ENCODE measurements around the gene C12orf76. TPM values are rescaled to one million over a fixed set of nuclear protein-coding genes. Genes with fewer than 3 reads are reported as not detected.

C12orf76 gene
- total and polyA plus RNA-seq, 10 of the 15 experiments (the other 5 are each of a cell fraction or from before 2014, with no cell fraction given) = 3.6 to 20.4 (median 10.7) TPM

DNA sequence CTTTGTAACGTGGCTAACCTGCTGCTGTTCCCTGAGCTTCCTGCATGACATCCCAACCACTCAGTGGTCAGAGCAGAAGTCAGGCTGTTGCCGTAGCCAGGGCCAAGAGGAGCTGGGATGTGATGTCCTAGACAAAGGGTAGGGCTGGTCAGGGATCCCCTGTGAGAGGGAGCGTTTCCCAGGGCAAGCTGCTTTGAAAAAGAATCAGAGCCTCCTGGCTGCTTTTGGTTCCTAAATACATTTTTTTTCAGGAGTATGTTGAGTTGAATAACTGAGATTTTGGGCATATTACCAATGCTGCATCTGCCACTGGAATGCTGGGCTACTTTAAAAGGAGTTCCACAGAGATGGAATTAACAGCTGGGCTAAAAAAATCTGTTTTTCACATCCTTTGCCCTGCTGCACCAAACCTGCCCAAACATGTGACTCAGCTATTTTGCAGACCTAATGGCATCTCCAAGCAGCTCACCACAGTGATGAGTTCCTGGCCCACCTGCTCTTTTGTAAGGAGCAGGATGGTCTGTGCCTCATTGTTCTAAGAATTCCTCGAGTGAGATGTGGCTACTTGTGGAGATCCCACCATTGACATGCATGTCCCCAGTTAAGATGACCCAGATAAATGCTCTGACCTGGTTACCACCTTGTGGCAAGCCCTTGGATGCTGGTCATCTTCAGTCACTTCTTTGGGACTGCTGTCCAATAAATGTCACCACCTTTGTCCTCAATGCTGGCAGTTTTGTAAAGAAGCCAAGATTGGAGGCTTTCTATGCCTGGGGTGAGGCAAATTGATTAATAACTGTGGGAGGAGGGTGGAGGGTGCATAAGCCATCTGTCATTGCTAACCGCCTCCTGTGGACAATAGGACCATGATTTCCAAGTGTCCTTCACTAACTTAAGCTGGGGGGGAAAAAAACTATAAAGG is 25.0 kb downstream of the C12orf76 start:
- 100% methylated on average over 5 of the region's 5 CpGs for WGBS (ENCODE audit: insufficient coverage, insufficient replicate concordance, low lambda C conversion rate, missing lambda C conversion rate)
- H3K4me1 ChIP-seq (ENCODE audit: control insufficient read depth, insufficient read depth, low read length) = no peaks in the 10 kb centered on the region
- no peak for FAIRE-seq
- ATAC-seq = no peak
- POLR2A ChIA-PET = interaction anchor here (0.6 to 1.5 kb wide), 3 partner anchors 10 to 128 kb away, joined by 3 to 4 read pairs (median 3); no protein-coding TSS in a partner anchor
- TF ChIP-seq RAD51 (IDR thresholded peaks at IDR 0.05) = no peak
- no peak for TF ChIP-seq YY1 (IDR thresholded peaks at IDR 0.05; ENCODE audit: low read depth, low read length)
- TF ChIP-seq ASH2L (IDR thresholded peaks at IDR 0.05; ENCODE audit: borderline replicate concordance, low read depth) = no peak
- TF ChIP-seq BRCA1 (IDR thresholded peaks at IDR 0.05; ENCODE audit: low read depth, low read length) = no peak
- no peak for TF ChIP-seq NR2F1 (conservative IDR thresholded peaks at IDR 0.05)
- TF ChIP-seq MTA3 (IDR thresholded peaks at IDR 0.05; ENCODE audit: borderline replicate concordance, low read length) = no peak
- H2AFZ ChIP-seq (ENCODE audit: control insufficient read depth, low read depth, low read length) = no peak overlapping the region
- H3K36me3 ChIP-seq (ENCODE audit: control insufficient read depth in 2 of 2, insufficient read depth in 2 of 2, low read length in 1 of 2) = peaks cover 16 to 44% of the 10 kb centered on the region in 2 experiments
- DNase-seq (ENCODE audit: low read depth, low spot score) = no peak
- BruUV-seq (replicated peaks) = no TSS peak
- SMC1A ChIA-PET (ENCODE audit: uncharacterized antibody, unreplicated experiment) = interaction anchor here (0.7 to 1.8 kb wide), 8 partner anchors 9 to 221 kb away, joined by 3 to 9 read pairs (median 4); no protein-coding TSS in a partner anchor
- H3K4me2 ChIP-seq (ENCODE audit: control insufficient read depth, insufficient read depth) = no peak overlapping the region
- no peak overlapping the region for H3K4me3 ChIP-seq
- intact Hi-C loops (cut with micrococcal nuclease; ENCODE audit: unreplicated experiment) (no loop called here), in situ Hi-C loops (cut with MboI) (no loop called here)
- no peaks in the 10 kb centered on the region for H3K9me3 ChIP-seq (replicated peaks; ENCODE audit: control insufficient read depth, insufficient read depth, low read length)
- H3K27ac ChIP-seq (ENCODE audit: control insufficient read depth, insufficient read depth) = no peak overlapping the region
- H3K79me2 ChIP-seq (ENCODE audit: control insufficient read depth, insufficient read depth, low read length) = no peaks in the 10 kb centered on the region
- H4K20me1 ChIP-seq (ENCODE audit: control insufficient read depth, insufficient read depth) = no peaks in the 10 kb centered on the region
- H3K9ac ChIP-seq (ENCODE audit: control insufficient read depth, insufficient read depth, low read length) = no peak overlapping the region
- RAD21 ChIA-PET (ENCODE audit: unreplicated experiment) = interaction anchor here (0.7 to 1.5 kb wide), 3 partner anchors 19 to 408 kb away, joined by 3 to 4 read pairs (median 3); no protein-coding TSS in a partner anchor
- CTCF ChIA-PET = interaction anchor here (0.9 to 1.5 kb wide), 5 partner anchors 19 to 168 kb away, joined by 3 to 4 read pairs (median 3); no protein-coding TSS in a partner anchor
- H3K27me3 ChIP-seq (replicated peaks in 1 of 2; ENCODE audit: control insufficient read depth in 2 of 2, insufficient read depth in 2 of 2, low read length in 1 of 2) = no peaks in the 10 kb centered on the region

Measured in GM12878 (cell line).